Erythroblast (primary cell): ENCODE measurements around the gene JPH2.

Experiments used
- GATA1 ChIP-seq: IDR thresholded peaks from 2 replicates; pipeline ENCODE4 v1.6.1; 2011; ENCODE audit warnings: low read depth, mild to moderate bottlenecking, control low read depth, low read length, moderate library complexity
- POLR2A ChIP-seq: IDR thresholded peaks from 2 replicates; pipeline ENCODE4 v1.6.1; 2011; ENCODE audit warnings: mild to moderate bottlenecking, low read length

- TF ChIP-seq POLR2A (no peak), GATA1 (no peak)
These were observed 82.0 kb downstream of the JPH2 start for GRCh38 chr20:44104798-44105517.
